Psoas muscle (tissue), 8 donors: Measurements from ENCODE around the gene UBE2L3. TPM values are rescaled to one million over a fixed set of nuclear protein-coding genes. Genes with fewer than 3 reads are reported as not detected.
A peak's percentile ranks its signal among the peaks of the same experiment; 100 is the strongest.
"Not testable (repeated sequence)": the region's sequence is repeated elsewhere in the genome, so short reads cannot be mapped to it uniquely, and the experiment has no call there.

Experiments
- ATAC-seq, 4 donors: fragments of 200-7000 bp; cut with Tn5 transposase; one replicate each; pipeline ENCODE4 v1.9.1; 2020; ENCODE audit warnings: moderate library complexity in 3 of 4, mild to moderate bottlenecking in 2 of 4
- DNase-seq, 2 donors: peaks; one replicate each; pipeline ENCODE4 v3.0.0-alpha.2; 2020
- H3K27ac ChIP-seq: fragments of 200-600 bp; one replicate; pipeline ENCODE4 v1.8.0; 2022
- H3K27me3 ChIP-seq, 3 donors: fragments of 200-600 bp in 1 of 3; one replicate each; pipeline versions ENCODE4 v1.6.1 to v1.8.0; 2013 to 2022; ENCODE audit warnings: low read length in 2 of 3, mild to moderate bottlenecking in 2 of 3, moderate library complexity in 1 of 3; ENCODE audit not compliant: insufficient read depth in 3 of 3
- H3K36me3 ChIP-seq, 2 donors: fragments of 200-600 bp in 1 of 2; one replicate each; pipeline versions ENCODE4 v1.6.1 to v1.8.0; 2013 to 2022; ENCODE audit warnings: low read depth in 1 of 2, mild to moderate bottlenecking in 1 of 2, moderate library complexity in 1 of 2; ENCODE audit not compliant: insufficient read depth in 1 of 2
- H3K4me1 ChIP-seq: fragments of 200-600 bp; one replicate; pipeline ENCODE4 v1.8.0; 2022
- H3K4me3 ChIP-seq: fragments of 200-600 bp; one replicate; pipeline ENCODE4 v1.8.0; 2022; ENCODE audit warnings: mild to moderate bottlenecking
- H3K9me3 ChIP-seq: fragments of 200-600 bp; one replicate; pipeline ENCODE4 v1.8.0; 2022
- WGBS, 3 donors: extraction: QIAGEN DNeasy Blood & Tissue Kit; methylation state at CpG; one replicate each; pipeline versions ENCODE4 v1.1.6 to v1.1.7; 2013; 5-methylcytosine and 5-hydroxymethylcytosine counted together
- intact Hi-C, 2 donors: fragments of 100-400 bp; cut with DNase I; formaldehyde crosslinking; loops; one replicate each; pipeline versions ENCODE4 v1.11.0 to v1.14.2; 2022
- polyA plus RNA-seq, 3 donors: library from polyadenylated mRNA; stranded (reverse); fragments of 200-250 nt; gene quantifications; one replicate each; pipeline ENCODE4 v1.2.3, GENCODE V29; 2013
- total RNA-seq, 4 donors: library from RNA; stranded (reverse); fragmentation: NEBNext Ultra II Directional in 2 of 4; extraction: Animal tissue kit (Norgen Biotek cat#: 25700) in 2 of 4; gene quantifications; one replicate each; pipeline versions ENCODE4 v1.2.1 to v1.2.4, GENCODE V29; 2021 to 2023
- TF ChIP-seq, protein P1 (sequence below): fragments of 200-600 bp; IDR thresholded peaks from one replicate; pipeline ENCODE4 v1.8.0; 2022; ENCODE audit warnings: antibody characterized with exemption
- donor health status: healthy with polysubstance abuse.
- donor health status: DM: no; HTN: no; CAD: no; lungs with moderate emphysema.
- donor health status: Bipolar disorder and iron deficiency.
- donor health status: healthy.
- donor health status: DM: yes; HTN: yes; CAD: no.
- donor health status: DM: no; HTN: no; CAD: no.
- donor health status: DM: no; HTN: no; CAD: no.
- donor health status: DM: yes; HTN: yes; CAD: no.

Gene UBE2L3
- total and polyA plus RNA-seq, 7 donors: 44.9 to 144 (median 56.7) TPM

DNA sequence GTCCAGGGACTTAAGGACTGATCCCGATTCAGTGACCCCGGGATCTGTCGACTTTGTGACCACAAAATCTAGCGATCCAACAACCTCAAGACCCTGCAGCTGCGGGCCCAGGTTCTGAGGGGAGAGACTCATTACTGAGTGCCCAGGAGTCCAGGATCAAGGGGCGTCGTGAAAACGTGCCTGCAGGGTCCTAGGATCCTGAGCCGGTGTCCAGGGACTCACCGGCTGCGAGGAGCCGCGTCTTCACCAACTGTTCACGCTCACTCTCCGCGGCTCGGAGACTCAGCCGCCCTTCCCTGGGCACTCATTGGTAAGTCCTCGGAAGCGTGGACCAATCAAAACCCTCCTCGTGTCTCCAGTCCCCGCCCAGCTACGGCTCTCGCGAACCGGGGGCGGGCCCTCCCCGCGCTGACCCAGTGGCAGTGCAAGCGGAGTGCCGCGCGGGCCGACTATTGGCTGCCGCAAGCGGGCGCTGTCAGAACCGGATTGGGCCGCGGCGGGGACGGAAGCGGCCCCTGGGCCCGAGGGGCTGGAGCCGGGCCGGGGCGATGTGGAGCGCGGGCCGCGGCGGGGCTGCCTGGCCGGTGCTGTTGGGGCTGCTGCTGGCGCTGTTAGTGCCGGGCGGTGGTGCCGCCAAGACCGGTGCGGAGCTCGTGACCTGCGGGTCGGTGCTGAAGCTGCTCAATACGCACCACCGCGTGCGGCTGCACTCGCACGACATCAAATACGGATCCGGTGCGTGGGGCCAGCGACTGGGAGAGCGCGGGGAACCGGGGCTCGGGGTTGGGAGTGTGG is 74.5 kb downstream of the UBE2L3 start, which contains the start of gene SDF2L1:
Gene SDF2L1, plus strand, starts transcription at position 514 of the 795 bp plus-strand sequence. Its CDS starts 35 bp downstream, at position 549.
- TF ChIP-seq, protein P1, sequence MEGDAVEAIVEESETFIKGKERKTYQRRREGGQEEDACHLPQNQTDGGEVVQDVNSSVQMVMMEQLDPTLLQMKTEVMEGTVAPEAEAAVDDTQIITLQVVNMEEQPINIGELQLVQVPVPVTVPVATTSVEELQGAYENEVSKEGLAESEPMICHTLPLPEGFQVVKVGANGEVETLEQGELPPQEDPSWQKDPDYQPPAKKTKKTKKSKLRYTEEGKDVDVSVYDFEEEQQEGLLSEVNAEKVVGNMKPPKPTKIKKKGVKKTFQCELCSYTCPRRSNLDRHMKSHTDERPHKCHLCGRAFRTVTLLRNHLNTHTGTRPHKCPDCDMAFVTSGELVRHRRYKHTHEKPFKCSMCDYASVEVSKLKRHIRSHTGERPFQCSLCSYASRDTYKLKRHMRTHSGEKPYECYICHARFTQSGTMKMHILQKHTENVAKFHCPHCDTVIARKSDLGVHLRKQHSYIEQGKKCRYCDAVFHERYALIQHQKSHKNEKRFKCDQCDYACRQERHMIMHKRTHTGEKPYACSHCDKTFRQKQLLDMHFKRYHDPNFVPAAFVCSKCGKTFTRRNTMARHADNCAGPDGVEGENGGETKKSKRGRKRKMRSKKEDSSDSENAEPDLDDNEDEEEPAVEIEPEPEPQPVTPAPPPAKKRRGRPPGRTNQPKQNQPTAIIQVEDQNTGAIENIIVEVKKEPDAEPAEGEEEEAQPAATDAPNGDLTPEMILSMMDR: no peak
- Histone ChIP-seq H3K27me3 (no peaks in the 10 kb centered on the region), H3K9me3 (no peaks in the 10 kb centered on the region), H3K4me1 (peaks cover 18% of the 10 kb centered on the region), H3K36me3 (peaks cover 0 to 10% of the 10 kb centered on the region in 2 donors), H3K27ac (peak within 1 kb of the TSS; percentile 81), H3K4me3 (peak within 1 kb of the TSS; percentile 81)
- 1% methylated on average over 56 to 76 of the region's 76 CpGs for WGBS, 3 donors
- intact Hi-C loops: no loop called here
- DNase-seq: peak; percentile 99
- ATAC-seq: peak; percentile 99

DNA sequence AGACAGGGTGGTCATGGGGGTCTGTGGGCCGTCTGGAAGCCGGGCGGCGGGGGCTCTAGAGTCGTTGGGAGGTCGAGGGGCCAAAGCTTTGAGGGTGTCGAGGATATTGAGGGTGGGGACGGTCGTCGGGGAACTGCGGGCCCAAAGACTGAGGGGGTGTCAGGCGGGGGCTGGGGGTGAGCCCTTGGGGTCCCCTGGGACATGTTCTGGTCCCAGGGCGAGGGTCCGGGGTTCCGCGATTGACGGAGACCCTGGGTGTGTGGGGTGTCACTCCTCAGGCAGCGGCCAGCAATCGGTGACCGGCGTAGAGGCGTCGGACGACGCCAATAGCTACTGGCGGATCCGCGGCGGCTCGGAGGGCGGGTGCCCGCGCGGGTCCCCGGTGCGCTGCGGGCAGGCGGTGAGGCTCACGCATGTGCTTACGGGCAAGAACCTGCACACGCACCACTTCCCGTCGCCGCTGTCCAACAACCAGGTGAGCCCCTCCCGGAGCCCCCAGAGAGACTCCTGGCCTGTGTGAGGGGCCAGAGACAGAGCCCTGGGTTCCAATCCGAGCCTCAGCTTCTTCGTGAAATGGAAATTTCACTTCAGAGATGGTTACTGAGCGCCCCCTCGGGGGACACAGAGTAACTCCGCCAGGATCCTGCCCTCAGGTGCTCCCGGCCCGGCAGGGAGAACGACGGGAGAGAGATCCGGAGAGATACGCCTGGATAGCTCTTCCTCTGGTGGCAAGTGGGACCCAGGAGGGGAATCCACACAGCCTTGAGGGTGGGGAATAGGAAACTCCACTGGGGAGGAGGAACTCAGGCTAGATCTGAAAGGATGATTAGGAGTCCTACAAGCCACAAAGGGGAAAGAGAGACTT is 75.3 kb downstream of the UBE2L3 start:
- WGBS, 3 donors: 2 to 3% (median 3%) methylated on average over 46 to 56 of the region's 56 CpGs
- TF ChIP-seq, protein P1: peak; percentile 27
- Histone ChIP-seq H3K36me3 (peaks cover 0 to 10% of the 10 kb centered on the region in 2 donors), H3K4me3 (peak overlapping the region; percentile 81), H3K4me1 (peaks cover 18% of the 10 kb centered on the region), H3K9me3 (no peaks in the 10 kb centered on the region), H3K27me3 (no peaks in the 10 kb centered on the region), H3K27ac (peak overlapping the region; percentile 67)
- DNase-seq (peak; percentile 33 to 65), ATAC-seq (no peak)
- intact Hi-C loops: no loop called here

DNA sequence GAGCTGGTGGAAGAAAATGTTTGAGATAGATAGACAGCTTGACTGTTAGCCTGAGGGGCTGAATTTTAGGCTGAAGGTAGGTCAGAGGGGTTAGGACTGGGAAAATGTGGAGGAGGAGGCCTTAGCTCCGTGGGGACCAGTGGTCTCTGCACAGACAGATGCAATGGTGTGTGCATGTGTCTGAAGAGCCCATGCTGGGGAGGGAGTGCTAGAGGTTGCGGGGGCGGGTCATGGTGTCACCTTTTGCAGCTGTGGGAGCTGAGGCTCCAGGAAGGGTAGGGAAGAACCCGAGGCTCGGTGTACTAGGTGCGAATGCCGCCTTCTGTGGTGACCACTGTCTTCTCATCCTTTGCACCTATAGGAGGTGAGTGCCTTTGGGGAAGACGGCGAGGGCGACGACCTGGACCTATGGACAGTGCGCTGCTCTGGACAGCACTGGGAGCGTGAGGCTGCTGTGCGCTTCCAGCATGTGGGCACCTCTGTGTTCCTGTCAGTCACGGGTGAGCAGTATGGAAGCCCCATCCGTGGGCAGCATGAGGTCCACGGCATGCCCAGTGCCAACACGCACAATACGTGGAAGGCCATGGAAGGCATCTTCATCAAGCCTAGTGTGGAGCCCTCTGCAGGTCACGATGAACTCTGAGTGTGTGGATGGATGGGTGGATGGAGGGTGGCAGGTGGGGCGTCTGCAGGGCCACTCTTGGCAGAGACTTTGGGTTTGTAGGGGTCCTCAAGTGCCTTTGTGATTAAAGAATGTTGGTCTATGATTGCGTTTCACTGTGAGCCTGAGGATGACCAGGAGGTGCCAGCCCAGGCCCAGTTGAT is 76.2 kb downstream of the UBE2L3 start:
- Histone ChIP-seq H3K4me3 (peak overlapping the region; percentile 81), H3K27me3 (no peaks in the 10 kb centered on the region), H3K27ac (no peak overlapping the region), H3K9me3 (no peaks in the 10 kb centered on the region), H3K4me1 (peaks cover 18% of the 10 kb centered on the region), H3K36me3 (peaks cover 0 to 10% of the 10 kb centered on the region in 2 donors)
- no peak for ATAC-seq
- intact Hi-C loops: no loop called here
- WGBS, 3 donors: 89 to 91% (median 90%) methylated on average over 22 of the region's 22 CpGs
- TF ChIP-seq, protein P1: no peak
- DNase-seq: no peak

DNA sequence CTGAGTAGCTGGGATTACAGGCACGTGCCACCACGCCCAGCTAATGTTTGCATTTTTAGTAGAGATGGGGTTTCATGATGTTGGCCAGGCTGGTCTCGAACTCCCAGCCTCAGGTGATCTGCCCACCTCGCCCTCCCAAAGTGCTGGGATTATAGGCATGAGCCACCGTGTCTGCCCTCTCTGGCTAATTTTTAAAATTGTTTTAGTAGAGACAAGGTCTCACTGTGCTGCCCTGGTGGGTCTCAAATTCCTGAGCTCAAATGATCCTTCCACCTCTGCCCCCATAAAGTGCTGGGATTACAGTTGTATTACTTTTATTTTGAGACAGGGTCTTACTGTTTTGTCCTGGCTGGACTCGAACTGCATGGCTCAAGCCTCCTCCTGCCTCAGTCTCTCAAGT is 78.0 kb downstream of the UBE2L3 start:
- H3K27me3 ChIP-seq, DNase-seq, H3K27ac ChIP-seq, intact Hi-C loops, ATAC-seq, H3K4me3 ChIP-seq, H3K9me3 ChIP-seq: not testable (repeated sequence)
- peaks cover 18% of the 10 kb centered on the region for H3K4me1 ChIP-seq
- 89 to 91% (median 90%) methylated on average over 6 of the region's 6 CpGs for WGBS, 3 donors
- H3K36me3 ChIP-seq: peaks cover 0 to 10% of the 10 kb centered on the region in 2 donors
